AG08395 (cell line): Measurements from ENCODE around the gene MAGI1.

ENCODE experiments used
- DNase-seq: peaks from one replicate; pipeline ENCODE4 v3.0.0; 2012; ENCODE audit warnings: mixed read lengths, low spot score

The MAGI1 gene

DNA sequence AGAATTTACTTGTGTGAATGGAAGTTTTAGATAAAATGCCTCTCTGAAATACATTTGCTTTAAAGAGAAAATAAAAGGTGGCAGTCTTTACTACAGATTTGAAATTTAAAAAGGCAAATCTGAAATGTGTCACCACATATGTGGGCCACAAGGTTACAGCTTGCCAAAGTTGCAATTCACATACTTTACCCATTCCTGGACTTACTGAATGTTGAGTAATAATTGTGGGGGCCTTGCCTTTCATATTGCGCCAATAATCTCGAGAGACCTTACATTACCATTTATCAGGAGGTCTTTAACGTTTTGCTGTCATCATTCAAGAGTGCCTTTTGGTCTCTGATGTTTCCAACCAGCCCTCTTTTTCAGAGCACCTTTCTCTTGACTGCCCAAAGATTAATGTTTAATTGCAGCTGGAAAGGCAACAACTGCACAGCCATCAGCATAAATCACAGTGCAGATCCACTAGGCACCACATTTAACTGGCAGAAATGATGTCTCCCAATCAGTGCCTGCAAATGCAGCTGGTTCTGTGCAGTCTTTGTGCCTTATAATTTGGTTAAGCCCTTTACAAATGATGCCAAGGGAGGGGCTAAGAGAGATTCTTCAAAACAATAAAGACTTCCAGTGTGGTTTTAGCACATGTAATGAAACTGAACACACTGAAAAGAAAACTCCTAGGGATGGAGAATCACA is 206.8 kb downstream of the MAGI1 start:
- peak; percentile 84 for DNase-seq

GRCh38 chr3:65830948-65831732 is 207.6 kb downstream of the MAGI1 start:
- no peak for DNase-seq

DNA sequence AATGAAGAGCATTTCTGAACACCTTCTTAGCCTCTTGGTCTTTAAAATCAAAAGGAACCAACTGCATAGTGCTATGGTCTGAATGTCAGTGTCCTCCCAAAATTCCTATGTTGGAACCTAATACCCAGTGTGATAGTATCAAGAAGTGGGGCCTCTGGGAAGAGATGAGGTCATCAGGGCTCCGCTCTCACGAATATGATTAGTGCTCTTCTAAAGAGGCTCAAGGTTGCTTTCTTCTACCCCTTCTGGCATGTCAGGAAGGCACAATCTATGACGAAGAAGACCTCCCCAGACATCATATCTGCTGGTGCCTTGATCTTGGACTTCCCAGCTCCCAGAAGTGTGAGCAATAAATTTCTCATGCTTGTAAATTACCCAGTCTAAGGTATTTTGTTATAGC is 209.5 kb downstream of the MAGI1 start:
- no peak for DNase-seq

- peak; percentile 66 for DNase-seq
Measured at GRCh38 chr3:65828706-65829105, 210.0 kb downstream of the MAGI1 start.

GRCh38 chr3:65827076-65827475 is 211.6 kb downstream of the MAGI1 start:
- DNase-seq, result no peak

DNA sequence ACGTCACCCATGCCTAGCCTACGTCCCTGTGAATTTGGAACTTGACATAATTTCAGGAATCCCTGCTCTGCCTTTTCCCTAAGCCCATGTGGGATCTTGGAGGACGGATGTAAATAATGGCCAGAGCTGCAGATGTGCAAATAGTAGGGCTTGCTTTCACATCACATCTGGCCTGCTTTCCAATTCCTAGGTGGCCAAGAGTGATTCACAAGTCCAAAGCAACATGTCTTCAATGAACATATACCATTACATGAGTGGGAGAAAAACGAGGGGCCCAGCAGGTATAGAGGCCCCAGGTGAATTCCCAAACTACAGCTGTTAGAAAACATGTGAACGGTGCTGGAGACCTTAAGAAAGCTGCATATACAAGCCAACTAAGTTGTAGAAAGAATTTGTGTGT is 214.6 kb downstream of the MAGI1 start:
- no peak for DNase-seq

DNA sequence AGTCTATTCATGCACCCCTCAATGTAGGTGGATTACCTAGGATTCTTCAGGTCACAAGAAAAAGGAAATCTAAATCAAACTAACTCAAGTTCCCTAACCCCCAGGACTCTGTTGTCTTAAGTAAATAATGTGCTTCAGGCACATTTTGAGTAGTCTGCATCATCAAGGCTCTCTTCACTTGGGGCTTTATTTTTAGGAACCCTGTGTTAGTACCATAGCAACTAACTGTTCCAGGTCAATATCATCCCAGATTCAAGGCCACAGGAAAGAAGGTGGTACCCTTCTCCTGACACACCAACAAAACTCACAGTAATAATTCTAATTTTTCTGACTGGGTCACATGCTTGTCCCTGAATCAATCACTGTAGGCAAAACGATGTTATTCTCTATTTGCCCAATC is 218.1 kb downstream of the MAGI1 start:
- no peak for DNase-seq

- no peak for DNase-seq
Measured at GRCh38 chr3:65819896-65820295, 218.8 kb downstream of the MAGI1 start.

GRCh38 chr3:65817553-65818126 is 221.1 kb downstream of the MAGI1 start:
- DNase-seq, result no peak

GRCh38 chr3:65816208-65816607 is 222.5 kb downstream of the MAGI1 start:
- no peak for DNase-seq

DNA sequence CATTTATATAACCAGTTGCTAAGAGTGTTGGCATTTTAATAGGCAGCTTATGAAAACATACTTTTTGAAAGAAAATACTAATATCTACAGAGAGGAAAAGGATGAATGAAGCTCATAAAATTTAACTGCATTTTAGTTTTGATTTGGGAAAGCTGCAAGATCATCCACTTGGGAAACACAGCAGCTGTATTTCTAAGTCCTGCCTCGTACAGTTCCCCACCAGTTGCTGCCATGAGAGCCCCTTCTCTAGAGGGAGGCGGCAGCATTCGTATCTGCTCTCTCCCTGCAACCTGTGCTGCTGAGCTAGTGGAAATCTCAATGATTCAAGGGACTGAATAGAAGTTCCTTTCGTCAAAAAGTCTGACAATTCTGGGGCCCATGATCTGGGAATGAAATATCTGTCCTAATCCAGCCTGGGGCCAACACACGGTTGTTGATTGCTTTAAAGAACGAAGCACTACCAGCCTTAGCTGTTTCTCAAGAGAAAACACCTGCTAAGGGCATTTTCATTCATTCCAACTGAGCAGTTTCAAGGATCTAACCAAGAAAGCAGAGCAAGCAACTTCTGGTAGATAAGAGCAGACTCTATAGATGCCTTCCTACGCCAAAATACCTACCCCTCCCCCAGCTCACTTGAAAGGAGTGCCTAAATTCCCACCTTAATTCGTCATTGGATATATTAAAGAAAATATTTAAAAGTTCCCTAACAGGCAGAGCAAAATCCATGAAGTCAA is 223.7 kb downstream of the MAGI1 start:
- no peak for DNase-seq

GRCh38 chr3:65811892-65812291 is 226.8 kb downstream of the MAGI1 start:
- DNase-seq, result no peak

GRCh38 chr3:65811086-65811761 is 227.5 kb downstream of the MAGI1 start:
- DNase-seq, result peak; percentile 6

DNA sequence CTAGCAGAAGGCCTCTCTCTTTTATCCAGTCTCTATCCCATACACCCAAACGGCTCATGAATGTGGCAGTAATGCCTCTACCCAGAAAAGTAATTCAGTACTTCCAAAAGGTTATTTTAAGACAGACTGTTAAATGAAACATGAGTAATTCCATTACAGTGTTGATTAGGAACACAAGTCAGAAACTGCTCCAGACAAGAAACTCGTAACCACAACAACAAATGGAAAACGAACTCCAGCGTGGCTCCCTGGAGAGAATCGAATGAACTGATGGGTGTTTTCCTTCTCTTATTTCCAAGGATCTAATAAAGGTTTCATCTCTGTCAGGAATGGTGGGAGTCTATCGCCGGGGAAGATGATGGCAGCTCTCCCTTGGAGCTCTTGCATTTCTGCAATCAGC is 228.4 kb downstream of the MAGI1 start:
- peak; percentile 9 for DNase-seq

DNA sequence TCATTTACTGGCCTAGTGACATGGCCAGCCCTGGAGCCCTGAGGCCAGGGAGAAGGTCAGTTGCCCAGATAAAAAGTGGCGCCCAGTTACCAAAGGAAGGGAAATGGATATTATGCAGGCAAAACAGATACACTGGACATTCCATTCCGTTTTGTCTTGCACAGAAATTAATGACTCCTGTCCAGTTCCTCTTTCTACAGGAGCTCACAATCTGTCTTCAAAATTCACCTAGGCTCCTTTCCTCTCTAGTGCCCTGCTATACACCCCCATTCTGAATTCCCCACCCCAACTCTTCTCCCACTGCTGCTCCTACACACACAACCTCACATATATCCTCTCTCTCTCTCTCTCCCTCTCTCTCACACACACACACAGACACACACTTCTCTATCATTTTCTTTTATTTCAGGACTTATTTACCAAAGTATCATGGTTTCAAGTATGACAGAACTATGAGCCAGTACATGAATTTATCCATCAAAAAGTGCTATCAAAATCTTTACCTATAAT is 229.0 kb downstream of the MAGI1 start:
- no peak for DNase-seq

DNA sequence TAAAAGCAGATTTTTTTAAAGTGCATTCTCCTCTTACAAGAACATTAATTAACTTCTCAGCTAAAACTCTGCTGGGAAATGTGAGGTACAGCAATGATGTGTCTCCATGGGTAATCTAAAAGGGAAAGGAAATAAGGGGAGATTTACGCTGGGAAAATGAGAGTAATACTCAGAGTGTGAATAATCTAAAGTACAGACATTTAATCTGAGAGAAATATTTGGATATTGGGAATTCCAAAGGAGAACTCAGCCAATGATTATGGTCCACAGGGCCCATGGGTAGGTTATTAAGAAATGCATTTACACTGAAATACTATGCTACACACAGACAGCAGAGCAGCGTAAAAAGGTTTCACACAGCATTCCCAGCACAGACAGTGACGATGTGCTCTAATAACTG is 229.9 kb downstream of the MAGI1 start:
- DNase-seq, result no peak

DNA sequence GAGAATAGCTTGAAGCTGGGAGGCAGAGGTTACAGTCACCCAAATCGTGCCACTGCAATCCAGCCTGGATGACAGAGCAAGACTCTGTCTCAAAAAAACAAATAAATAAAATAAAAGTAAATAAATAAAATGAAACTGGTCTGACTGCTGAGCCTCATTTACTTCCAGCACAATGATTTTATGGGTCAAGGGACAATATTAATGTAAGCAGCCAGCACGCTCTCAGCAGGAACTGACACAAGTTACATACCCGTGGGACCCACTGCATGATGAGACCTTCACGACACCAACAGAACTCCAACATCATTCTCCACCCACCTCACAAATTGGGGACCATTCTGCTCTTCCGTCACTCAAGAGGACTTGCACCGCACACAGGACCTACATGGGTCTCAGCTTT is 230.3 kb downstream of the MAGI1 start:
- no peak for DNase-seq

- DNase-seq, result no peak
Measured at GRCh38 chr3:65807225-65807624, 231.5 kb downstream of the MAGI1 start.

GRCh38 chr3:65806600-65806999 is 232.1 kb downstream of the MAGI1 start:
- no peak for DNase-seq

GRCh38 chr3:65796676-65797075 is 242.0 kb downstream of the MAGI1 start:
- no peak for DNase-seq

DNA sequence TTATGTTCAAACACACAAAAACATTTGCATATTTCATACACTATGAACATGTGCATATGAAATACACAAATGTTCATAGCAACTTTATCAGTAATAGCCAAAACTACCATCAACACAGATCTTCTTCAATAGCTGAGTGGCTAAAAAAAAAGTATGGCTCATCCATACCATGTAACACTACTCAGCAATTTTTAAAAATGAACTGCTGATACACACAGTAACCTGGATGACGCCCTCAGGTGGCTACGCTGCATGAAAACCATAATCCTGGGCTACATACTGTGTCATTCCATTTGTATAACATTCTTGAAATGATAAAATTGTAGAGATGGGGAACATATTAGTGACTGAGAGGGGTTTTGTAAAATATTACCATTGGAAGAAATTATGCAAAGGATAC is 243.6 kb downstream of the MAGI1 start:
- DNase-seq, result no peak
